Activated CD4-positive, alpha-beta memory T cell treated with anti-CD3 and anti-CD28 coated beads, Interleukin-2, amount 10 ng/mL, durations not matched to agents 7 days and 5 days (primary cell): ENCODE measurements around the gene LIMK2. TPM values are rescaled to one million over a fixed set of nuclear protein-coding genes. Genes with fewer than 3 reads are reported as not detected.
A peak's percentile ranks its signal among the peaks of the same experiment; 100 is the strongest.
"Not testable (repeated sequence)": the region's sequence is repeated elsewhere in the genome, so short reads cannot be mapped to it uniquely, and the experiment has no call there.

Source experiments
- CTCF ChIA-PET: fragments of 350-600 bp; sonication (Branson Sonifier 250); formaldehyde crosslinking; loops from one replicate; lab custom pipeline; 2021; ENCODE audit warnings: antibody characterized with exemption, inconsistent platforms; lab: Charles Lee
- POLR2A ChIA-PET: fragments of 350-600 bp; sonication (Branson Sonifier 250); formaldehyde crosslinking; loops from one replicate; lab custom pipeline; 2021; ENCODE audit warnings: antibody characterized with exemption; lab: Charles Lee
- DNase-seq: peaks from one replicate; pipeline ENCODE4 v3.0.0-alpha.2; 2020
- H3K27ac Mint-ChIP-seq: one replicate; pipeline ENCODE4 v1.8.0; 2021; ENCODE audit warnings: mild to moderate bottlenecking, mixed read lengths
- H3K27me3 Mint-ChIP-seq: one replicate; pipeline ENCODE4 v1.8.0; 2021; ENCODE audit warnings: mixed read lengths
- H3K36me3 Mint-ChIP-seq: one replicate; pipeline ENCODE4 v1.8.0; 2021; ENCODE audit warnings: low read depth, mixed read lengths
- H3K4me1 Mint-ChIP-seq: one replicate; pipeline ENCODE4 v1.8.0; 2021; ENCODE audit warnings: mixed read lengths
- H3K4me3 Mint-ChIP-seq: one replicate; pipeline ENCODE4 v1.8.0; 2021; ENCODE audit warnings: mild to moderate bottlenecking, mixed read lengths
- H3K9me3 Mint-ChIP-seq: one replicate; pipeline ENCODE4 v1.8.0; 2021; ENCODE audit warnings: mixed read lengths
- total RNA-seq, 2 experiments: library from RNA; stranded (reverse); gene quantifications; one replicate each; pipeline ENCODE4 v1.2.3, GENCODE V29; 2021

LIMK2 gene
- total RNA-seq, 2 experiments from 2014 or later, result 44.0 to 46.4 TPM

DNA sequence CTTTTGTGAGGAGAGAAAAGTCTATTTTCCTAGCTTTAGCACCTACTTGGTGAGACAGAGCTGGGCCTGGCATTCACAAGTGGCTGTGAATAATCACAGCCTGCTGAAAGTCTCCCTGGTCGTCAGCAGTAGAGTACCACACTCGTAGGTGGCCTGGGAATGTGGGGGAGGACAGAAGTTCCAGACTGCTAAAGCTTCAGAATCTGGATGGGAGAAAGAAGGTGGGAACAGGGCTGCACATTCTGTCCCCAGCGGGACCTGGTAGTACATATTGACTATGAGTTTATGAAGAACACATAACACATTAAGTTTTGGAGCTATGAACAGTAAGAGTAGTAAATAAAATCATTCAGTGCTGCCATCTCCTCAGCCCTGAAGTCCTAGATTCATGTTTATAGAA lies 19.0 kb upstream of the LIMK2 start:
- POLR2A ChIA-PET, result interaction anchor here (1.3 kb wide), 1 partner anchor 17 kb away, joined by 4 read pairs; no protein-coding TSS in a partner anchor
- CTCF ChIA-PET, result no interaction called here
- no peak for DNase-seq
- Mint-ChIP-seq H3K9me3 (no peaks in the 10 kb centered on the region), H3K27me3 (no peaks in the 10 kb centered on the region), H3K4me3 (no peak overlapping the region), H3K36me3 (peaks cover 18% of the 10 kb centered on the region), H3K4me1 (peaks cover 2% of the 10 kb centered on the region), H3K27ac (no peak overlapping the region)

DNA sequence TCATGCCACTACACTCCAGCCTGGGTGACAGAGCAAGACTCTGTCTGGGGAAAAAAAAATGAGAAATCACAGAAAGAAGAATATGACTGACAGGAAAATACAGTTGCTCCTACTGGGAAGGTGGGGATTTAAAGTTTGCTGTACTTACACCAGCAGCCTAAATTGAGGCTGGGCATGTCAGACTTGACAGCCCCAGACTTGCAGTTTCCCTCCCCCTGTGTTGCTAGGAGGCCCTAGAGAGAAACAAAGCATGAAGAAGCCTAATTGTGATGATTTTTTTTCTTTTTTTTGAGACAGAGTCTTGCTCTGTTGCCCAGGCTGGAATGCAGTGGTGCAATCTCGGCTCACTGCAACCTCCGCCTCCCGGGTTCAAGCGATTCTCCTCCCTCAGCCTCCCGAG lies 17.4 kb upstream of the LIMK2 start:
- H3K4me3 Mint-ChIP-seq, H3K27ac Mint-ChIP-seq, H3K4me1 Mint-ChIP-seq, H3K9me3 Mint-ChIP-seq, CTCF ChIA-PET, DNase-seq, POLR2A ChIA-PET, H3K27me3 Mint-ChIP-seq: not testable (repeated sequence)
- H3K36me3 Mint-ChIP-seq, result peaks cover 17% of the 10 kb centered on the region

DNA sequence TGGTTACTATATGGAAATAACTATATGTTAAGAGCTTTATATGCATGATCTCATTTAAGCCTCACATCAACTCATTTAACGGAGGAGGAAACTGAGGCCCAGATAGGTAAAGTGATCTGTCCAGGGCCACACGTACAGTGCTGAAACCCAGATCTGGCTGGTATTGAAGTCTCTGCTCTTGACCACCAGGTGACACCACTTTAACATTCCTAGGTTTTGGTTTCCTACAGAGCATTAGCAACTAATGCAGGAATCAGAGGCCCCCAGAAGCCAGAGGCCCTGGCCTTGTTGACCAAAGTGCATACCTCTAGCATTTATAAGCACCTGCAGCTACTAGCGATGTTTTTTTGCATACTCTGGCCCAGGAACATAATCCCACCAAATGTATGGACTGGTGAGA lies 12.9 kb upstream of the LIMK2 start:
- Mint-ChIP-seq H3K4me1 (peaks cover 5% of the 10 kb centered on the region), H3K9me3 (no peaks in the 10 kb centered on the region), H3K27me3 (no peaks in the 10 kb centered on the region), H3K36me3 (peaks cover 21% of the 10 kb centered on the region), H3K4me3 (no peak overlapping the region), H3K27ac (no peak overlapping the region)
- no peak for DNase-seq
- POLR2A ChIA-PET, result interaction anchor here (1.5 kb wide), 1 partner anchor 12 kb away, joined by 4 read pairs; no protein-coding TSS in a partner anchor
- CTCF ChIA-PET, result interaction anchor here (1.2 kb wide), 1 partner anchor 68 kb away, joined by 3 read pairs; no protein-coding TSS in a partner anchor

- H3K27me3 Mint-ChIP-seq, H3K27ac Mint-ChIP-seq, POLR2A ChIA-PET, H3K4me3 Mint-ChIP-seq, CTCF ChIA-PET, DNase-seq, H3K9me3 Mint-ChIP-seq: not testable (repeated sequence)
- peaks cover 10% of the 10 kb centered on the region for H3K4me1 Mint-ChIP-seq
- peaks cover 22% of the 10 kb centered on the region for H3K36me3 Mint-ChIP-seq
These were observed 7.6 kb upstream of the LIMK2 start for GRCh38 chr22:31204352-31204984.

GRCh38 chr22:31205059-31205458 lies 7.0 kb upstream of the LIMK2 start:
- H3K27ac Mint-ChIP-seq, CTCF ChIA-PET, DNase-seq, POLR2A ChIA-PET, H3K9me3 Mint-ChIP-seq, H3K27me3 Mint-ChIP-seq, H3K4me3 Mint-ChIP-seq: not testable (repeated sequence)
- Mint-ChIP-seq H3K36me3 (peaks cover 26% of the 10 kb centered on the region), H3K4me1 (peaks cover 15% of the 10 kb centered on the region)

GRCh38 chr22:31206460-31206859 lies 5.6 kb upstream of the LIMK2 start:
- H3K4me3 Mint-ChIP-seq, H3K27ac Mint-ChIP-seq, POLR2A ChIA-PET, DNase-seq, H3K9me3 Mint-ChIP-seq, H3K27me3 Mint-ChIP-seq, CTCF ChIA-PET: not testable (repeated sequence)
- H3K4me1 Mint-ChIP-seq, result peaks cover 29% of the 10 kb centered on the region
- H3K36me3 Mint-ChIP-seq, result peaks cover 26% of the 10 kb centered on the region

DNA sequence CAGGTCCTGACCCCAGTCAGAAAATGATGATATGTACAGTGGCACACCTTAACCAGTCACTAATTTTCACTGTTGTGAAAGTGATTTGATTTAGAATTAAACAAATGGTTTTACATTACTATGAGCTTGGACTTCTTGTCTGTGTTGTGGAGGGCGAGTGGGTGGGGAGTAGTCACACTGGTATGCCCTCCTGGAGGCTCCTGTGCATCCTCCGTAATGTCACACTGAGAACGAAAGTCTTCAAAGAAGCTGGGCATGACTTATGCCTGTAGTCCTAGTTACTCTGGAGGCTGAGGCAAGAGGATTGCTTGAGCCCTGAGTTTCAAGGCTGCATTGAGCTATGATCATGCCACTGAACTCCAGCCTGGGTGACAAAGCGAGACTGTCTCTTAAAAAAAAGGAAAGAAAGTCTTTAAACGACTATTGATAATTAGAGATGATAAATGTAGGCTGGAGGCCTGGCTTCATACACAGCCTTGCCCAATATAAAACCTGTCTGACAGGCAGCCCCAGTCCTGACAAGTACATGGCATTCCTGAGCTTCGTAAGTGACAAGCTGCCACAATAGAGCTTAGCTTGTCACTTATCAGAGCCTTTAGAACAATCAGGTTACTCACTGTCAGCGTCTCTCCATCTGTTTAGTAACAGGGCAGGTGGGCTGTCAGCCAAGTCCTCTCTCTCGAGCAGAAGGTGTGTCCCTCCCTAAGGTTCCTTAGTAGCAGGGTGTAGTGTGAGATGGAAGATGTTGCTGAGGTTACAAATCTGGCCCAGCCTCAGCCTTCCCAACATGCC lies 5.0 kb upstream of the LIMK2 start:
- DNase-seq, result no peak
- CTCF ChIA-PET, result interaction anchor here (0.6 kb wide), 1 partner anchor 202 kb away, joined by 4 read pairs; no protein-coding TSS in a partner anchor

GRCh38 chr22:31210556-31211421 lies 1.3 kb upstream of the LIMK2 start:
- peak overlapping the region; percentile 82 for H3K4me3 Mint-ChIP-seq
- H3K27ac Mint-ChIP-seq, result peak overlapping the region; percentile 87
- ChIA-PET POLR2A (interaction anchor here (0.7 to 5.3 kb wide), 21 partner anchors 9 to 505 kb away, joined by 3 to 78 read pairs (median 4); partner anchors contain the start of genes MORC2, PATZ1, PIK3IP1 and RNF185), CTCF (interaction anchor here (0.5 to 5.7 kb wide), 19 partner anchors 9 to 469 kb away, joined by 3 to 110 read pairs (median 9); partner anchors contain the start of genes PIK3IP1, RNF185 and SELENOM)
- peaks cover 12% of the 10 kb centered on the region for H3K36me3 Mint-ChIP-seq
- H3K27me3 Mint-ChIP-seq, result no peaks in the 10 kb centered on the region
- H3K9me3 Mint-ChIP-seq, result no peaks in the 10 kb centered on the region
- H3K4me1 Mint-ChIP-seq, result peaks cover 52% of the 10 kb centered on the region
- peak; percentile 53 for DNase-seq

More for the DNA sequence above, 5.0 kb upstream of the LIMK2 start:
- H3K4me3 Mint-ChIP-seq, result no peak overlapping the region
- H3K27ac Mint-ChIP-seq, result no peak overlapping the region
- peaks cover 34% of the 10 kb centered on the region for H3K4me1 Mint-ChIP-seq
- H3K9me3 Mint-ChIP-seq, result no peaks in the 10 kb centered on the region
- peaks cover 24% of the 10 kb centered on the region for H3K36me3 Mint-ChIP-seq
- POLR2A ChIA-PET, result interaction anchor here (0.6 to 1.1 kb wide), 2 partner anchors 238 to 1204 kb away, joined by 4 read pairs; partner anchors contain the start of gene TUG1
- H3K27me3 Mint-ChIP-seq, result no peaks in the 10 kb centered on the region

GRCh38 chr22:31211482-31211861 lies 626 bp upstream of the LIMK2 start:
- Mint-ChIP-seq H3K36me3 (peaks cover 16% of the 10 kb centered on the region), H3K4me1 (peaks cover 59% of the 10 kb centered on the region), H3K27me3 (no peaks in the 10 kb centered on the region), H3K27ac (peak overlapping the region; percentile 87), H3K4me3 (peak overlapping the region; percentile 82), H3K9me3 (no peaks in the 10 kb centered on the region)
- POLR2A ChIA-PET, result interaction anchor here (0.7 to 5.3 kb wide), 19 partner anchors 10 to 290 kb away, joined by 3 to 78 read pairs (median 4); partner anchors contain the start of genes MORC2, PATZ1, PIK3IP1 and RNF185
- CTCF ChIA-PET, result interaction anchor here (0.5 to 5.7 kb wide), 20 partner anchors 10 to 469 kb away, joined by 3 to 110 read pairs (median 8); partner anchors contain the start of genes PIK3IP1, RNF185 and SELENOM
- DNase-seq, result no peak

DNA sequence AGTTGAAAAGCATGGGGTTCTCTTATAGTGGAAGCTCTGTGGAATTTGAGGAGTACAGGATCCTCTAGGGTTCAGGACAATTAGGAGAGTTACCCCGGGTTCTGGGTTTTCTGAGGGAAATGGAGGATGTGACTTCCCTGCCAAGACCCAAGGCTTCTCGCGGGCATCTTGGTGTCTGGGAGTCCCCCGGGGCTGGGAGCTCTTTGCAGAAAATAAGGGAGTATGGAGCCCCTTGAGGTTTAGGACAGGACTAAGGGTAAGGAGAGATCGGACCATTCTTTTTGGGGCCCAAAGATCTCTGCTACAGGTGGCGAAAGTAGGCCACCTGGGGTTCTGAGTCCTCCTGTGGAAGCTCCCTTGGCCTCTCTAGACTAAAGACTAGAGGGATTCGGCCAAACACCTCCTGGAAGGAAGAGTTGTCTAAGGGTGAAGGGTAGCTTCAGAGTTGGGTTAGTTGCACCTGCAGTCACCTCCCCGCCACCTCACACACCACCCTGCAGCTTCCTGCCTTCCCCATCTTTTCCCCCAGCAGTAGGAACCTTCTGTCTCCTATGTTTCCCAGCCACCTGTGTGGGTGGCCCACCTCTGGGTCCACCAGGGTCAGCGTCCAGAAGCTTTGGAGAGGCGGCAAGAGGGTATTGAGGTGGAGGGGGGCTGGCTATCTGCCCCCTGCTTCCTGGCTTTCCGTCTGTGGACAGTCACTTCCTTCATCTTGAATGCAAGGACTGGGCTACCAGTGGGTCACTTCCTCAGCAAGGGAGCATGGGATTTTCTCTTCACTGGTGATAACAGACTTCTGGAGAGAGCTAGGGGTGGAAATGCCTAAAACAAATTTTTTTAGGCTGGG lies 908 bp downstream of the LIMK2 start:
- Mint-ChIP-seq H3K4me1 (peaks cover 62% of the 10 kb centered on the region), H3K27ac (peak overlapping the region; percentile 87), H3K36me3 (peaks cover 19% of the 10 kb centered on the region), H3K27me3 (no peaks in the 10 kb centered on the region), H3K9me3 (no peaks in the 10 kb centered on the region), H3K4me3 (peak overlapping the region; percentile 82)
- ChIA-PET CTCF (interaction anchor here (0.8 to 5.7 kb wide), 20 partner anchors 10 to 134 kb away, joined by 3 to 110 read pairs (median 8); partner anchors contain the start of genes PIK3IP1, RNF185 and SELENOM), POLR2A (interaction anchor here (0.8 to 5.3 kb wide), 24 partner anchors 9 to 291 kb away, joined by 3 to 78 read pairs (median 4); partner anchors contain the start of genes MORC2, PATZ1, PIK3IP1 and RNF185)
- no peak for DNase-seq

GRCh38 chr22:31215018-31215535 lies 3.0 kb downstream of the LIMK2 start:
- Mint-ChIP-seq H3K36me3 (peaks cover 18% of the 10 kb centered on the region), H3K4me3 (no peak overlapping the region), H3K27ac (no peak overlapping the region), H3K9me3 (no peaks in the 10 kb centered on the region), H3K4me1 (peaks cover 63% of the 10 kb centered on the region), H3K27me3 (no peaks in the 10 kb centered on the region)
- DNase-seq, result no peak
- CTCF ChIA-PET, result interaction anchor here (2.5 to 5.7 kb wide), 2 partner anchors 14 to 107 kb away, joined by 8 to 110 read pairs; partner anchors contain the start of gene SELENOM
- POLR2A ChIA-PET, result interaction anchor here (1.4 to 5.3 kb wide), 2 partner anchors 9 to 76 kb away, joined by 4 to 78 read pairs; partner anchors contain the start of gene PIK3IP1
